Activated T-cell treated with anti-CD3 and anti-CD28 coated beads for 4 hours (primary cell): ENCODE measurements around the gene PRDM16.

Experiments used
- DNase-seq: peaks from one replicate; pipeline ENCODE4 v3.0.0-alpha.2; 2020

PRDM16 gene

DNA sequence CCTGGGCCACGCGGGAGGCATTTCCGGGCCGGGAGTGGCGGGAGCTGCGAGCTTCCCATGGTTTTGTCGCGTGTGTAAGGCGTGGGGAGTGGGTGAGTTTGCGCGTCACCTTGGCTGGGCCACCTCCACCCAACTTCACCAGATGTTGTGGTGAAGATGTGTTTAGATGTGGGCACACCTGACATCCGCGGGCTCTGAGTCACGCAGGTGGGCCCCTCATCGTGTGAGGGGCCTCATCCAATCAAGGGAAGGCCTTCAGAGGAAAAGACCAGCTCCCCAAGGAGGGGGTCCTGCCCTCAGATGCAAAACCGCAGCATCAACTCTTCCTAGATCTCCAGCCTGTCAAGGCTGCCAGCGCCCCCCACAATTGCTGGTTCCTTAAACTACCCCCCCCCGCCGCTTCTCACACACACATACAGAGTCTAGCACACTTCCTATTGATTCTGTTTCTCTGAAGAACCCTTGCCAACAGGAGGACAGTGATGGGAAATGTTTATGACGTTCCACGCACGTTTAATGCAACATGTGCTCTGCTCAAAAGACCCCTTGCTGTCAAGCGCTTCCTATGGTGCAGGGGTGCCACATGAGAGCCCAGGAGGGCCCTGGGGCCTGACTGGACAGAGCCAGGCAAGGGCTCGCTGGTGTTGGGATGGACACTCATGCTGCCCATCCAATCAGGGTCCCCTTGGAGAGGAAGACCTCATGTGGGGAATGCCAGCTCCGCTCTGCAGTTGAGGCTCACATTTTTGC lies 35.8 kb upstream of the PRDM16 start:
- DNase-seq: peak; percentile 38

- DNase-seq: no peak
Measured at GRCh38 chr1:3033790-3034090, 35.3 kb upstream of the PRDM16 start.

- no peak for DNase-seq
Measured at GRCh38 chr1:3034162-3034561, 34.8 kb upstream of the PRDM16 start.

DNA sequence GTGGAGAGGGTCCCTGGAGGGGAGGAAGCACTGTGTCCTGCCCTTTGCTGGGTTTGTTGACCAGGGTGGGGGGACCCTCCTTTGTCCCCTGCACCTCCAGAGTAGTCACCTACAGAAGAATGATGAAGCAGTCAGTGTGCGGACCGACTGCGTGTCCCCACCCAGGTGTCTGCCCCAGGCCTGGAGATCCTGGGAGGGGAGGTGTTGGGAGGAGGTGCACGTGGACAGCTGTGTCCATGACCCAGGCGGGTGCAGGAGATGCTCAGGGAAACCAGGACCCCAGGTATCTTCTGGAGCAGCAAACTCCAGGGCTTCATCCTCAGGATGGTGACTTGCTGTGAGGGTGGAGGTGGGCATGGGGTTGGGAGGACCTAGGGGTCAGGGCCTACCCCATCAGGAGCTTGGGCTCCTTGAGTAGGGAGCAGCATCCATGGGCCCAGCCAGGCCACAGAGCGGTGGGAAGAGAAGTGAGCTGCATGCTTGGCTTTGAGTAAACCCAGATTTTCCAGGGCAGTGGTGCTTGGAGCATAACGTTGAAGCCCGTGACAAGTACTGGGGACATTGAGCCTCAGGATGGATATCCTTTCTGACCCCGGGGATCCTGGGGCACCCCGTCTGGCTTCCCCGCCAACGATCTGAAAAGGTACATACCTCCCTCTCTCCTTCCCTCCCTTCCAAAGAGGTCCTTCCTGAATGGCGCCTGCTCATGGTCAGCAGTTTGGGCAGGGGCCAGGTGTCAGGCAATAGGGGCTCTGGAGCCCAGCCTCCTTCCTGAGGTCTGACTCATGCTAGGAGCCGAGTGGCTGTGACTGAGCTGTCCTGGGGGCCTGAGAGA lies 34.1 kb upstream of the PRDM16 start:
- no peak for DNase-seq

DNA sequence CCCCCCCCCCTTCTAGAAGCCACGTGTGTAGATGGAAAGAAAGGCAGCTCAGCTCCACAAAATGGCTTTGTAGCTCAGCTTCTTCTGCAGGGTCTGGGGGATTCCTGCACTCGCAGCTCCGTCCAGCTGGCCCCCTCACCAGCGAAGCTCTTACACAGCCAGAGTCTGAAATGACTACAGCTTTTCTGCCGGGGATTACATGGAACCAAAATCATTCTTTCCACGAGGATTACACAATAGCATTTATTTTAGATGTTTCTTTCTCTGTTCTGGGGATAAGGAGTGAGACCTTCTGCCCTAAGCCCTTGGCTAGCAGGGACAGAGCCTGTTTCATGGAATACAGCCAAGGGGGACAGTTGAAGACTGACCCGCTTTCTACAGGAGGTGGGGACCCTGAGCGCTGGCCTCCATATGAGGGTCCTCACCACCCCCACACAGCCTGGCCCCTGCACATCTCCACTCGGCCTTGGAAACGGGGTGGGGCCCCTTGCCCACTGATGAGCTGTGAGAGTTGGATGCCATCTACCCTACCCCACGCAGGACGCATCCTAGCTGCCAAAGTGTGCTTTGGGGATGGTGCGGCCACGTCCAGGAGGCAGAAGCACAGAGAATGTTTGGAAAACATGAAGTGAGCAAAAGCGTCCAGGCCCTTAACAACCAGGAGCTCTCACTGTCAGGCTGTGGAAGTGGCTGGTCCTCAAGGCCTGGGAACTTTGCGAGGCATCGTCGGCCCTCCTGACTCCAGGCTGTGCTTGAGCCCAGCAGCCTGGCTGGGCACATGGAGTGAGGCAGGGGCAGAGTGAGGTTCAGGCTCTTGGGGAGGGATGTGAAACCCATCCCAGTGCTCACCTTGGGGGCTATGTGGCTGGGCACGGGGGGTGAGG lies 33.2 kb upstream of the PRDM16 start:
- DNase-seq: no peak

DNA sequence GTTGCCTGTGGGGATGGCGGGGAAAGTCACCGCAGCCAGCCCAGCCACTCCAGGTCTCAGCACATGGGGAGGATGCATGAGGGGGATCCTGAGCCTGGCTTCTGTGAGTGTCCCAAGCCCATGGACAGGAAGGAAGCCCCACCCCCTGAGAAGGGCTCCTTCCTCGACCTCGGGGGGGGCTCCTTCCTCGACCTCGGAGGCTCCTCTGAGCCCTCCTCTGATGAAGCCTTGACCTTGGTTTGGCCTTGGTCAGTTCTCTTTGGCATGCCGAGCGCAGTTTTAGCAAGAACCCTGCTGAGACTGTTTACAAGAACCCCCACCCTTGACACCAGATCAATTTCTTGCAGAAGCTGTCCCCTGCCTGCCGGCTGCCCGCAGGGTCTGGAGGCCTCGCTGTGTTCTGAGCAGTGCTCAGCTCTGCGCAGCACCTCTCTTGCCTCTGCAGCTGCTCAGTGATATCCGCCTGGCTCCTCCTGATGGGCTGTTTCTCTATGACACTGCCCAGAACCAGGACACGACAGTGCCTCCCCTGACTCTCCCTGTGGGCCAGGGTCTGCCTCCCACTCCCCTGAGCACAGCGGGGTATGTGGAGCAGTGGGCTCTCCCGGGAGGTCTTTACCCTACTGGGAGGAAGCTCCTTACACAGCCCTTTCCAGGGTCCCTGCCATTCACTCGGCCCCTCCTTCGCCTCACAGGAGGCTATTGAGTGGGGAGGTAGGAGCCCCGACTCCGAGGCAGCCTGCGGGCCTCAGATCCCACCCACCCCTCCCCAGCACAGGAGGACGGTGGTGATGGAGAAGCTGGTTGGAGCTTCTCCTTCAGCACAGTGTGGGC lies 32.3 kb upstream of the PRDM16 start:
- DNase-seq: no peak

DNA sequence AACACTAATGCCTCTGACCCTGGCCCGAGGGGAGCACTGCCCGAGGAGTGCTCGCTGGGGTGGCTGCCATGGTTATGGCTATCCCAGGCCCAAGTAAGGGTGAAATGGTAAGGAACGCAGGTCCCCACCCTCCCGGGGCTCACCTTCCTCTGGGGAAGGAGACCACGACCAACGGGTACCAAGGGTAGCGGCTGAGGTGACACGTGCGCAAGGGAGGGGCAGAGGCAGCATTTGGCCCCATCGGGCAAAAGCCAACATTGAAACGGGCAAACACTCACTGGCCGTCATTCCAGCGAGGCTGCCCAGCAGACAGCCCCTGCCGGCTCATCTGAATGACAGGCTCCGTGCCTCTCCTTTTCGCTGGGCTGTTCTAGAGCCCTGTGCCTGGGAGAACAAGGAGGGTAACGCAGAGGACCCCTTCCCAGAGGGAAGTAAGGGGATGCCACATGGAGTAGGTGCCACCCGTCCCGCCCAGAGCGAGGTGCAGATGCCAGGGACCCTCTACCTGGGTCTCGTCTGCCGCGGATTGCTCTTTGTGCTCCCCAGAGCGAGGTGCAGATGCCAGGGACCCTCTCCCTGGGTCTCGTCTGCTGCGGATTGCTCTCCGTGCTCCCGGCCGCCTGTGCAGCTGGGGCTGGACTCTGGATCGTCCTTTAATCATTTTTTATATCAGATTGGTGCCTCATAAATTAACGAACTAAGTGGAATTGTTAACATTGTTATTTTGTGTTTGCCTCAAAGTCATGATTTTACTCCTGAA lies 31.5 kb upstream of the PRDM16 start:
- no peak for DNase-seq

GRCh38 chr1:3038113-3038551 lies 30.9 kb upstream of the PRDM16 start:
- DNase-seq: no peak

- no peak for DNase-seq
Measured at GRCh38 chr1:3038571-3039181, 30.3 kb upstream of the PRDM16 start.

DNA sequence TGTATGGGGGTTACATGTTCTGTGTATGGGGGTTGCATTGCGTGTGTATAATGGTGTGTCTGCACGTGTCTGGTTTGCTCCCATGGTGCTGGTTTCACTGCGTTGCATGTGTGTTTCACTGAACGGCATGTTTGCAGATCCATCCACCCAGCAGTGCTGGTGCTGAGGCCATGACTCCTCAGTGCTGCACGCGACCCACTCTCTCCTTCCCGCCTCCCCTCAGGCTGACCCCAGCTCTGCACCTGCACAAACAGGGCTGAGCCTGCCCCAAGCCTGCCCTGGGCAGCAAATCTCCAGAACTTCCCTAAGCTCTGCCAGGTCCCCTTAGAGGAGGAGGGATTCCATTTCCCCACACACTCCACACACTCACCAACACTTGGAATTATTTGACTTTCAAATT lies 29.0 kb upstream of the PRDM16 start:
- no peak for DNase-seq

- no peak for DNase-seq
Measured at GRCh38 chr1:3042481-3042880, 26.5 kb upstream of the PRDM16 start.

- no peak for DNase-seq
Measured at GRCh38 chr1:3049164-3049563, 19.8 kb upstream of the PRDM16 start.

DNA sequence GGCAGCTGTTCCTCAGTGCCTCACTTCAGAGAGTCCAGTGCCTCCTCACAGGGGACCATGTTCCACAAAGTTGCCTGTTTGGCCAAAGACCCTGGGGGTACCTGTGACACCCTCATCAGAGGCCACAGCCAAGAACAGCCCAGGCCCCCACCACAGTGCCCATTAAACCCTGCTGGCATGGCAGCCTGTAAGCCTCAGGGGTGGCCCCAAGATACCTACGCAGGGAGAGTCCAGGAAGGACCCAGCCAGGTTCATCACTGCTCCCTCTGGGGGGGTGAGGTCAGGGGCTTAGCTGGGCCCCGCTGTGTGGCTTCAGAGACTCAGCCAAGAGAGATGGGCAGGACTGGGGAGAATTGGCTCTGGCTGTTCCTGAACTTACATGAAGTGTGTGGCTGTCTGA lies 19.1 kb upstream of the PRDM16 start:
- DNase-seq: no peak

DNA sequence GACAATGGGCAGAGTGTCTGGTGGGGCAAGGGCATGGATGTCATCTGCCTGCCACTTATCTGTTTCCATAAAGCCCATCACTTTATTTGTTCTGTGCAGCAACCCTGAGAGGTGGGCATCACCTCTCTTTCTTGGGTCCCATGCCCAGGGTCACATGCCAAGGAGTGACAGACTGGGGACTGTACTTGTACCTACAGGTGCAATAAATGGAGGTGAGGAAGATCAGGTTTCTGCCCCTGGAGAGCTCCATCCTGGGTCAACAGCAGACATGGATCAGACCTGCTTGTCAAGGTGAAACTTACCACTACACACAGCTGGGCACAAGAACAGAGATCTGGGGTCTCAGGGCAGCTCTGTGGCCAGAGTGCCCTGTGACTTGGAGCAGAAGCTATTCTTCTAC lies 18.4 kb upstream of the PRDM16 start:
- no peak for DNase-seq

- no peak for DNase-seq
Measured at GRCh38 chr1:3051270-3052268, 17.4 kb upstream of the PRDM16 start.

- DNase-seq: no peak
Measured at GRCh38 chr1:3052501-3052900, 16.5 kb upstream of the PRDM16 start.

GRCh38 chr1:3053366-3053980 lies 15.5 kb upstream of the PRDM16 start:
- no peak for DNase-seq

- DNase-seq: no peak
Measured at GRCh38 chr1:3053986-3054385, 15.0 kb upstream of the PRDM16 start.

- no peak for DNase-seq
Measured at GRCh38 chr1:3054474-3054873, 14.5 kb upstream of the PRDM16 start.

DNA sequence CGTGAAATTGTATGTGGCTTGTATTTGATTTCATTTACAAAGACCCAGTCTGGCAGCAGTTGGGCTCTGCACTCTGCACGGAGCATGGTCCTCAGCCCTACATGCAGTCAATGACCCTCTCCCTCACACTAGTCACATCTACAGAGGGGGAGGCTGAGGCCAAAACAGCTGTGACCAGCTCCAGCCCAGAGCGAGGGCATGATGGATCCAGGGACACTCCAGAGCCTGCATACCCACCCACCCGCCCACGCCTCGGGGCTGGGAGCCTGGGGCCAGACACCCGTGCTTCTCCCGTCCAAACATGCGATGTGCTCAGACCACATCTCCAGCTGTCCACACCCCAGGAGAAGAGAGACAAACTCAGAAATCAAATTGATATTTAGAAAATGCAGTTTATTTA lies 14.0 kb upstream of the PRDM16 start:
- no peak for DNase-seq
